ENCODE results near the gene HCN2. TPM values are rescaled to one million over a fixed set of nuclear protein-coding genes. Genes with fewer than 3 reads are reported as not detected.

Gene HCN2
- under 1 TPM; 0.67 to 0.75 TPM for total RNA-seq

GRCh38 chr19:589693-590395 lies at the start of gene HCN2:
HCN2 (plus strand) TSS chr19:589881; CDS start chr19:589946, 65 bp downstream.
- ATAC-seq (no peak), DNase-seq (no peak)
- H3K9me3 Mint-ChIP-seq (ENCODE audit: low read depth), result no peaks in the 10 kb centered on the region
- H3K4me1 Mint-ChIP-seq, result peaks cover 2% of the 10 kb centered on the region
- H3K27me3 Mint-ChIP-seq, result peaks cover 37% of the 10 kb centered on the region
- H3K4me3 Mint-ChIP-seq, result no peak within 1 kb of the TSS
- CTCF ChIA-PET, result interaction anchor here (0.8 kb wide), 1 partner anchor 144 kb away, joined by 3 read pairs; no protein-coding TSS in a partner anchor
- no peaks in the 10 kb centered on the region for H3K36me3 Mint-ChIP-seq
- H3K27ac Mint-ChIP-seq, result no peak within 1 kb of the TSS

- DNase-seq, result no peak
- H3K27me3 Mint-ChIP-seq, result no peaks in the 10 kb centered on the region
- H3K27ac Mint-ChIP-seq, result no peak overlapping the region
- H3K9me3 Mint-ChIP-seq (ENCODE audit: low read depth), result no peaks in the 10 kb centered on the region
- CTCF ChIA-PET, result interaction anchor here (0.5 to 2.7 kb wide), 2 partner anchors 19 to 30 kb away, joined by 3 to 8 read pairs; no protein-coding TSS in a partner anchor
- H3K4me3 Mint-ChIP-seq, result no peak overlapping the region
- ATAC-seq, result no peak
- H3K4me1 Mint-ChIP-seq, result peaks cover 20% of the 10 kb centered on the region
- peaks cover 6% of the 10 kb centered on the region for H3K36me3 Mint-ChIP-seq
Observed at GRCh38 chr19:540867-541637, 48.6 kb upstream of the HCN2 start.

GRCh38 chr19:541699-542098 lies 48.0 kb upstream of the HCN2 start:
- CTCF ChIA-PET, result interaction anchor here (0.6 to 3.7 kb wide), 3 partner anchors 10 to 62 kb away, joined by 3 to 18 read pairs (median 8); partner anchors contain the start of gene CDC34

GRCh38 chr19:542173-542866 lies 47.4 kb upstream of the HCN2 start:
- peaks cover 20% of the 10 kb centered on the region for H3K4me1 Mint-ChIP-seq
- no peak overlapping the region for H3K4me3 Mint-ChIP-seq
- no peak for ATAC-seq
- no peaks in the 10 kb centered on the region for H3K27me3 Mint-ChIP-seq
- H3K9me3 Mint-ChIP-seq (ENCODE audit: low read depth), result no peaks in the 10 kb centered on the region
- H3K27ac Mint-ChIP-seq, result no peak overlapping the region
- CTCF ChIA-PET, result interaction anchor here (0.6 to 3.7 kb wide), 4 partner anchors 10 to 63 kb away, joined by 3 to 18 read pairs (median 6); partner anchors contain the start of gene CDC34
- DNase-seq, result no peak
- peaks cover 4% of the 10 kb centered on the region for H3K36me3 Mint-ChIP-seq

More at GRCh38 chr19:541699-542098, 48.0 kb upstream of the HCN2 start:
- no peak for ATAC-seq
- H3K27me3 Mint-ChIP-seq, result no peaks in the 10 kb centered on the region
- peaks cover 20% of the 10 kb centered on the region for H3K4me1 Mint-ChIP-seq
- no peaks in the 10 kb centered on the region for H3K9me3 Mint-ChIP-seq (ENCODE audit: low read depth)
- peaks cover 6% of the 10 kb centered on the region for H3K36me3 Mint-ChIP-seq
- DNase-seq, result no peak
- no peak overlapping the region for H3K27ac Mint-ChIP-seq
- no peak overlapping the region for H3K4me3 Mint-ChIP-seq

GRCh38 chr19:543910-544608 lies 45.6 kb upstream of the HCN2 start, which contains the start of gene GZMM:
GZMM (plus strand) TSS chr19:544053; CDS start chr19:544072, 19 bp downstream.
- ATAC-seq (peak; percentile 94), DNase-seq (peak; percentile 85)
- peaks cover 20% of the 10 kb centered on the region for H3K4me1 Mint-ChIP-seq
- CTCF ChIA-PET, result interaction anchor here (1.1 to 3.7 kb wide), 3 partner anchors 12 to 38 kb away, joined by 5 to 18 read pairs (median 5); partner anchors contain the start of gene CDC34
- H3K36me3 Mint-ChIP-seq, result peaks cover 2% of the 10 kb centered on the region
- peak within 1 kb of the TSS; percentile 91 for H3K27ac Mint-ChIP-seq
- no peaks in the 10 kb centered on the region for H3K9me3 Mint-ChIP-seq (ENCODE audit: low read depth)
- no peaks in the 10 kb centered on the region for H3K27me3 Mint-ChIP-seq
- H3K4me3 Mint-ChIP-seq, result peak within 1 kb of the TSS; percentile 83

GRCh38 chr19:547117-547516 lies 42.6 kb upstream of the HCN2 start:
- CTCF ChIA-PET, result no interaction called here
- Mint-ChIP-seq H3K27me3 (no peaks in the 10 kb centered on the region), H3K27ac (no peak overlapping the region), H3K9me3 (ENCODE audit: low read depth) (no peaks in the 10 kb centered on the region), H3K4me3 (no peak overlapping the region), H3K36me3 (peaks cover 2% of the 10 kb centered on the region), H3K4me1 (peaks cover 20% of the 10 kb centered on the region)
- ATAC-seq (no peak), DNase-seq (no peak)

GRCh38 chr19:547836-548720 lies 41.6 kb upstream of the HCN2 start:
- CTCF ChIA-PET, result no interaction called here
- Mint-ChIP-seq H3K27ac (no peak overlapping the region), H3K36me3 (peaks cover 2% of the 10 kb centered on the region), H3K4me3 (no peak overlapping the region), H3K27me3 (no peaks in the 10 kb centered on the region), H3K9me3 (ENCODE audit: low read depth) (no peaks in the 10 kb centered on the region), H3K4me1 (peaks cover 19% of the 10 kb centered on the region)
- DNase-seq (no peak), ATAC-seq (no peak)

GRCh38 chr19:548886-549830 lies 40.5 kb upstream of the HCN2 start:
- H3K9me3 Mint-ChIP-seq (ENCODE audit: low read depth), result no peaks in the 10 kb centered on the region
- H3K27me3 Mint-ChIP-seq, result no peaks in the 10 kb centered on the region
- CTCF ChIA-PET, result no interaction called here
- H3K4me3 Mint-ChIP-seq, result no peak overlapping the region
- DNase-seq (no peak), ATAC-seq (no peak)
- no peaks in the 10 kb centered on the region for H3K36me3 Mint-ChIP-seq
- H3K27ac Mint-ChIP-seq, result no peak overlapping the region
- H3K4me1 Mint-ChIP-seq, result peaks cover 9% of the 10 kb centered on the region

GRCh38 chr19:554817-555216 lies 34.9 kb upstream of the HCN2 start:
- H3K27me3 Mint-ChIP-seq, result no peaks in the 10 kb centered on the region
- no peak overlapping the region for H3K27ac Mint-ChIP-seq
- ATAC-seq, result no peak
- CTCF ChIA-PET, result interaction anchor here (0.6 to 1.4 kb wide), 2 partner anchors 44 to 421 kb away, joined by 3 to 4 read pairs; no protein-coding TSS in a partner anchor
- H3K4me3 Mint-ChIP-seq, result no peak overlapping the region
- H3K4me1 Mint-ChIP-seq, result no peaks in the 10 kb centered on the region
- H3K36me3 Mint-ChIP-seq, result no peaks in the 10 kb centered on the region
- no peak for DNase-seq
- H3K9me3 Mint-ChIP-seq (ENCODE audit: low read depth), result no peaks in the 10 kb centered on the region

- H3K4me1 Mint-ChIP-seq, result no peaks in the 10 kb centered on the region
- CTCF ChIA-PET, result interaction anchor here (0.6 kb wide), 1 partner anchor 421 kb away, joined by 3 read pairs; no protein-coding TSS in a partner anchor
- no peaks in the 10 kb centered on the region for H3K27me3 Mint-ChIP-seq
- no peak overlapping the region for H3K27ac Mint-ChIP-seq
- no peak for ATAC-seq
- no peak for DNase-seq
- no peaks in the 10 kb centered on the region for H3K36me3 Mint-ChIP-seq
- no peak overlapping the region for H3K4me3 Mint-ChIP-seq
- no peaks in the 10 kb centered on the region for H3K9me3 Mint-ChIP-seq (ENCODE audit: low read depth)
Observed at GRCh38 chr19:555474-555808, 34.2 kb upstream of the HCN2 start.

- Mint-ChIP-seq H3K4me1 (no peaks in the 10 kb centered on the region), H3K27ac (no peak overlapping the region), H3K4me3 (no peak overlapping the region), H3K36me3 (no peaks in the 10 kb centered on the region), H3K27me3 (no peaks in the 10 kb centered on the region), H3K9me3 (ENCODE audit: low read depth) (no peaks in the 10 kb centered on the region)
- CTCF ChIA-PET, result no interaction called here
- DNase-seq (no peak), ATAC-seq (no peak)
Observed at GRCh38 chr19:556611-557382, 32.9 kb upstream of the HCN2 start.

Measured in activated CD8-positive, alpha-beta memory T cell treated with anti-CD3 and anti-CD28 coated beads, Interleukin-2, amount 10 ng/mL, durations not matched to agents 7 days and 5 days (primary cell).